ENCODE results near the gene STX5.
"Not testable (repeated sequence)": the region's sequence is repeated elsewhere in the genome, so short reads cannot be mapped to it uniquely, and the experiment has no call there.

STX5 gene

GRCh38 chr11:62777389-62777788 lies 54.5 kb downstream of the STX5 start:
- no peak for TF ChIP-seq CTCF (IDR thresholded peaks at IDR 0.05; ENCODE audit: low read depth, low read length)
- H3K4me3 ChIP-seq (replicated peaks in 1 of 2; ENCODE audit: low read depth in 2 of 2, low read length in 2 of 2) = no peak overlapping the region
- no peak for DNase-seq (ENCODE audit: low read depth in 2 of 2)

GRCh38 chr11:62775646-62776045 lies 56.2 kb downstream of the STX5 start:
- no peak for DNase-seq (ENCODE audit: low read depth in 2 of 2)
- no peak for TF ChIP-seq CTCF (IDR thresholded peaks at IDR 0.05; ENCODE audit: low read depth, low read length)
- no peak overlapping the region for H3K4me3 ChIP-seq (replicated peaks in 1 of 2; ENCODE audit: low read depth in 2 of 2, low read length in 2 of 2)

- TF ChIP-seq CTCF (IDR thresholded peaks at IDR 0.05; ENCODE audit: low read depth, low read length) = no peak
These were observed 57.4 kb downstream of the STX5 start for GRCh38 chr11:62774407-62774806.

GRCh38 chr11:62771144-62772021 lies 60.5 kb downstream of the STX5 start, which contains the start of gene TAF6L:
Gene TAF6L (plus strand): TSS chr11:62771396. CDS start chr11:62775784, 4,388 bp downstream.
- DNase-seq (ENCODE audit: low read depth in 2 of 2) = peak; percentile 98
- TF ChIP-seq CTCF (IDR thresholded peaks at IDR 0.05; ENCODE audit: low read depth, low read length) = no peak
- H3K4me3 ChIP-seq (replicated peaks in 1 of 2; ENCODE audit: low read depth in 2 of 2, low read length in 2 of 2) = peak within 1 kb of the TSS; percentile 65 to 76

More at GRCh38 chr11:62774407-62774806, 57.4 kb downstream of the STX5 start:
- H3K4me3 ChIP-seq (replicated peaks in 1 of 2; ENCODE audit: low read depth in 2 of 2, low read length in 2 of 2) = no peak overlapping the region
- no peak for DNase-seq (ENCODE audit: low read depth in 2 of 2)

- peak overlapping the region; percentile 65 to 76 for H3K4me3 ChIP-seq (replicated peaks in 1 of 2; ENCODE audit: low read depth in 2 of 2, low read length in 2 of 2)
- no peak for TF ChIP-seq CTCF (IDR thresholded peaks at IDR 0.05; ENCODE audit: low read depth, low read length)
- no peak for DNase-seq (ENCODE audit: low read depth in 2 of 2)
These were observed 61.1 kb downstream of the STX5 start for GRCh38 chr11:62770778-62771143.

GRCh38 chr11:62760867-62761227 lies 71.0 kb downstream of the STX5 start:
- not testable (repeated sequence) for DNase-seq (ENCODE audit: low read depth in 2 of 2); H3K4me3 ChIP-seq (replicated peaks in 1 of 2; ENCODE audit: low read depth in 2 of 2, low read length in 2 of 2)

GRCh38 chr11:62757846-62758788 lies 73.7 kb downstream of the STX5 start:
- H3K4me3 ChIP-seq (replicated peaks in 1 of 2; ENCODE audit: low read depth in 2 of 2, low read length in 2 of 2) = no peak overlapping the region
- no peak for DNase-seq (ENCODE audit: low read depth in 2 of 2)
- TF ChIP-seq CTCF (IDR thresholded peaks at IDR 0.05; ENCODE audit: low read depth, low read length) = no peak

Measured in cardiac fibroblast (primary cell).